HG03565 (cell line): ENCODE measurements around the gene AJM1.

Source experiments
- ATAC-seq: cut with Tn5 transposase; IDR thresholded peaks from one replicate; pipeline ENCODE4 v1.9.1; 2021; ENCODE audit warnings: mild to moderate bottlenecking, moderate library complexity; ENCODE audit not compliant: unreplicated experiment

AJM1 gene

DNA sequence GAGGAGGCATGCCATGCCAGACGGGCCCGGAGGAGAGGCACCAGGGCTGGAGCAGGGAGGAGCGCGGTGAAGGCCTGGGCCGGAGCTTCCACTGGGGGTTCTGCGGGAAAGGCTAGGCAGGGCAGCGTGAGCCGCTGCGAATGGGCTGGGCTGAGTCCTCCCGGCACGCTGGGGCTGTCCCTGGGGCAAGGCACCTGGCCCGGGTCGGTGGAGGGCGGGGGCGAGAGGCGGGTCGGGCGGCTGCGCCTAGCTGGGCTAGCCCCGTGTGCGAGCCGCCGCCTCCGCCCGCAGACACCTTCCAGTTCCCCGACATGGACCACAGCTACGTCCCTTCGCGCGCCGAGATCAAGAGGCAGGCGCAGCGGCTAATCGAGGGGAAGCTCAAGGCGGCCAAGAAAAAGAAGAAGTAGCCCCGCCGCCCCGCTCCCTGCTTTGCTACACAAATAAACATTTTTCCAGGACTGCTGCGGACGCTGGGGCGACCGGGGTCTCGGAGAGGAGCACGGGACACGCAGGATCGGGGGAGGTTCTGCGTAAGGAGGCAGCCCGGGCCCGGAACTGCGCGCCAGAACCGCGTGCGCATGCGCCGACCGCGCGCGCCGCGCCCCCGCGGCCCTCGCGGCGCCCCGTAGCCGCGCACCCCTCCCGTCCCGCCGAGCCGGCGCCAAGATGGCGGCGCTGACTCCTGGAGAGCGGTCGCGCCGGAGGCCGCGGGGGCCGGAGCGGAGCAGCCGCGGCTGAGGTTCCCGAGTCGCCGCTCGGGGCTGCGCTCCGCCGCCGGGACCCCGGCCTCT is 34.8 kb upstream of the AJM1 start, which contains the start of gene RABL6:
RABL6 (plus strand) TSS at position 668 of the 794 bp plus-strand sequence. CDS start 249 bp downstream, outside the sequence.
- peak; percentile 61 for ATAC-seq

DNA sequence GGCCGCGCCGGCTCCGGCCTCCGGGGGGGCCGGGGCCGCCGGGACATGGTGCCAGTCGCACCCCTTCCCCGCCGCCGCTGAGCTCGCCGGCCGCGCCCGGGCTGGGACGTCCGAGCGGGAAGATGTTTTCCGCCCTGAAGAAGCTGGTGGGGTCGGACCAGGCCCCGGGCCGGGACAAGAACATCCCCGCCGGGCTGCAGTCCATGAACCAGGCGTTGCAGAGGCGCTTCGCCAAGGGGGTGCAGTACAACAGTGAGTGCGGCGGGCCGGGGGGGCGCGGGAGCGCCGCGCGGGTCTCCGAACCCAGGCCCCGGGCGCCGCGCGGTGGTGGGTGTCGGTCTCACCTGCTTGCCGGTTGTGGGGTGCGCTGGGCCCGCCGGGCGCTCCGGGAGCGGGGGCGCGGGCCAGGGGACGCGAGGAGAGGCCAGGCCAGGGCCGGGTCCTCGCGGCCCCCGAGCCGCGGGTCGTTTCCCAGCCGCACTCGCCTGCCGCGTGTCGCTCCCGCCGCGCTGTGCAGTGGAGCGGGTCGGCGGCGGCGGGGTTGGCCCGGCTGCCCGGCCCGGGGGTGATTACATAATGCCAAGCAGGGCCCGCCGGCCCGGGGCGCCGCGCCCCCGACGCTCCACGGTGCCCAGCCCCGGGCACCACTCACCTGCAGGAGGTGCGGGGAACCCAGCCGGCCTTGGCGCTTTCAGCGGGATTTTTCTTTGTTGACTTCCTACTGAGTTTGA is 34.0 kb upstream of the AJM1 start:
- ATAC-seq: peak; percentile 21

- ATAC-seq: no peak
These were observed 33.5 kb upstream of the AJM1 start for GRCh38 chr9:136808806-136809158.

GRCh38 chr9:136814725-136815421 is 27.4 kb upstream of the AJM1 start:
- no peak for ATAC-seq

GRCh38 chr9:136815422-136815782 is 26.9 kb upstream of the AJM1 start:
- ATAC-seq: no peak

GRCh38 chr9:136820971-136821825 is 21.1 kb upstream of the AJM1 start:
- no peak for ATAC-seq

GRCh38 chr9:136821826-136822544 is 20.3 kb upstream of the AJM1 start:
- ATAC-seq: no peak

GRCh38 chr9:136823136-136824046 is 18.9 kb upstream of the AJM1 start:
- ATAC-seq: no peak

- ATAC-seq: no peak
These were observed 17.6 kb upstream of the AJM1 start for GRCh38 chr9:136824496-136825225.

DNA sequence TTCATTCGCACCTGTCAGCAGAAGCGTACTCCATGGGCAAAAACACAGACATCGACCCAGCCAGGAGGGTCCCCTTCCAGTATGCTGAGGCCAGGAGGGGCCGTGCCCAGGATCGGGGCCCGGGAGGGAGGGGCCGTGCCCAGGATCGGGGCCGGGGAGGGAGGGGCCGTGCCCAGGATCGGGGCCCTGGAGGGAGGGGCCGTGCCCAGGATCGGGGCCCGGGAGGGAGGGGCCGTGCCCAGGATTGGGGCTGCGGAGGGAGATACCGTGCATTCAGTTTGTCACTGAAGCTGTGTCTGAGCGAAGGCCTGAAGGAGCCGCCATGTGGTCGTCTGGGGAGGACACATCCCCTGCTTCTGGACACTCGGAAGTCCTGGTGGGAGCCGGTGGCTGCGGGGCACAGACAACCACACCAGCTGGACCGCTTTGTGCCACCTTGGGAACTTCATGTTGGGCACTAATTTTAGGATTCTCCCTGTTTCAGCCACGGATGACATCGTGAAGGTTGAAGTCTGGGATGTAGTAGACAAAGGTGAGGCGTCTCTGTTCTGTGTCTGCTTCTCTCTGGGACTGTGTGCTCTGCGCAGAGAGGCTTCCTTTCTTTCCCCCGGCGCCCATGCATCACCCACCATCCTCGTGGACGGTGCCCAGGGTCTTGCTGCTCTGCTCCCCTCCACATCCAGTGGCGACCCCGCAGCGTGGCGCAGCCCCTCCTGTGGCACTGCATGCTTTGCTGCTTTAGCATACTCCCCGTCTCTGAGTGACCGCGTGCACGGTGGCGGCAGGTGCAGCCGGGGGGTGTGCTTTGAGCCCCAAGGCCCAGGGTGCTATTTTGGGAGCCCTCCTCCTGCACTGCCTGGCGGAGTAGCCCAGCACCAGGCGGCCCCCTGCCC is 16.7 kb upstream of the AJM1 start:
- ATAC-seq: no peak

GRCh38 chr9:136826188-136826541 is 16.1 kb upstream of the AJM1 start:
- no peak for ATAC-seq

DNA sequence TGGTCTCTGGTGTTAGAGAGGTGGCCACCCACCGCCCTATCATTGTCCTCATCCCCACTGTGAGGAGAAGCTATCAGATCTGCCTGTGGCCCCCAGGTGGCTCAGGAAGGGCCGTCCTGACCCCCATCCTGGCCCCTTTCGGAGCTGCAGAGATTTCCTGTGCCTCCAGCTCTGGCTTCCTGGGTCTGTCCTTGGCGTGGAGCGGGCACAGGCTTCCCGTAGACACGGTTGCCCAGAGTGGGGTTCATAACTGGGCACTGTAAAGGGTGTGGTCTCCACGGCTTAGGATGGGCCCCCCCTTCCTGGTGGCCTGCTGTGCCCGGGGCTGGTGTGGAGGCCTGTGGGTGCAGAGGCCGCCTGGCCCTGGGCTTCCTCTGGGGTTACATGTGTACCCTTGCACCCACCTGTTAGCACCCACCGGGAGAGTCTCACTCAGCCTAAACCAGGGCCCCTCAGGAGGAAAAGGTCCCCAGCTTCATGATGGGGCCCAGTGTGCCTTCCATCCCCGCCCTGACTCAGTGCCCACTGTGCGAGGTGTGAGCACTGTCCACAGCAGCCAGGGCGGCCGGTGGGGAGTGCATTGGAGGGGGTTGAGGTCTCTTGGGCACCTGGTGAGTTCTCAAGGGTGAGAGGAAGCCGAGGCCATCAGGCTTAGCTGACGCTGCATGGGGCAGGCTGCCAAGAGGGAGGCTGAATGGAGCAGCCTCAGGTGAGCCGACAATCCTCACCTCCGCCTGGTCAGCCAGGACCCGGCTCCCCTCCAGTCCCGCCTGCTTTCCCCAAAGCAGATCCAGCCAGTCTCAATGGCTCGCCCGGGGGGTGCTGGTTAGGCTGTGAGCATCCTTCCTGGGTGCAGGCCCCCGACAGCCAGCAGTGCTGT is 15.3 kb upstream of the AJM1 start:
- ATAC-seq: no peak

DNA sequence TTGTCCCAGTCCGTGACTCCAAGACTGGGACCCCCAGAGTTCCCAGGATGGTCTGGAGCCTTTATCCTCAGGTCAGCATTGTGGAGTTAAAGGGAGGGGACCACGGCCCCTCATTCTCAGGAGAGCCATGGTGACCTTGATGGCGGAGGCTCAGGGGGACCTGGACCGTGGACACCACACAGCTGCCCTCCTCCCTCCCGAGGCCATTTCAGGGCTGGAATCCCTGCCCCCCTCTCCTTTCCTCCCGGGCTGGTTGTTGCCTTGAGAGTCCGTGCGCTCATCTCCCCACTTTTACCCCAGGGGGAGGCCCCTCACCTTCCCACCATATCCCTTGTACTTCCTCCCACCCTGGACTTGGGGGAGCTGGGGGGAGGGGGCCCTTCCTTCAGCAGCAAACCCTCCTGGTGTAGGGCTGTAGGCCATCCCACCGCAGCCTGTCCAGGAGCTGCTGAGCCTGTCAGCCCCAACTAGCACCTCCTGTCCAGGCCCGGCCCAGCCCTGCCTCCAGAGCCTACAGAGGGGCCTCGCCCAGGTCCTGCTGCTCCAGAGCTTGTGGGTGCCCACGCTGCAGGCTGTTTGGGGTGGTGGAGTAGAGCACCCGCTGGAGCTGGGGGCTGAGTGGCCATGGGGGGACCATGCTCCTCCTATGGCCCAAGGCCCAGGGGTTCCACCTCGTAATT is 14.3 kb upstream of the AJM1 start:
- no peak for ATAC-seq

- no peak for ATAC-seq
These were observed 13.7 kb upstream of the AJM1 start for GRCh38 chr9:136828474-136829140.

GRCh38 chr9:136829412-136829811 is 12.9 kb upstream of the AJM1 start:
- no peak for ATAC-seq
